Measurements from ENCODE around the gene GET3. TPM values are rescaled to one million over a fixed set of nuclear protein-coding genes. Genes with fewer than 3 reads are reported as not detected.

Gene GET3
- total and polyA plus RNA-seq, 2 of the 4 experiments (the other 2 are of a cell fraction): 129 to 152 TPM

GRCh38 chr19:12778017-12778904 is 41.0 kb downstream of the GET3 start (continued):
- TF ChIP-seq USF2 (IDR thresholded peaks at IDR 0.05; ENCODE audit: low read depth, low read length) (0 out of 2 replicates have a peak, but pooled peaks have one; percentile 7), BHLHE40 (IDR thresholded peaks at IDR 0.05; ENCODE audit: low read depth, low read length) (no peak), POLR2A (IDR thresholded peaks at IDR 0.05; ENCODE audit: low read depth, low read length) (peak; percentile 72)

- peak overlapping the region; percentile 84 for H3K4me2 ChIP-seq (ENCODE audit: low read depth, low read length)
- ATAC-seq (ENCODE audit: low read depth) (no peak), DNase-seq (no peak)
- dilution Hi-C loops (cut with HindIII; ENCODE audit: low sequenced_read_pairs, unreplicated experiment): no loop called here
- peak overlapping the region; percentile 98 for H2AK9ac ChIP-seq (replicated peaks; ENCODE audit: low read depth, low read length, poor library complexity)
- H3K9ac ChIP-seq (ENCODE audit: low read depth, low read length): peak overlapping the region; percentile 56
- peak overlapping the region; percentile 28; the same call in 1 of the 2 replicates for H2BK20ac ChIP-seq (ENCODE audit: low read depth, low read length)
- H3K27ac ChIP-seq (ENCODE audit: insufficient read depth, low read length): peak overlapping the region; percentile 82
- peak overlapping the region; percentile 88 for H4K5ac ChIP-seq (ENCODE audit: low read depth, low read length)
- H2BK15ac ChIP-seq (ENCODE audit: low read depth, low read length): peak overlapping the region; percentile 91; the same call in 2 of the 3 replicates
- H3K18ac ChIP-seq (ENCODE audit: low read depth, low read length): peak overlapping the region; percentile 87
- peak overlapping the region; percentile 98 for H4K91ac ChIP-seq (ENCODE audit: insufficient read depth, low read depth, low read length)
- H4K8ac ChIP-seq (ENCODE audit: low read depth in 2 of 2, low read length in 2 of 2): peak overlapping the region; percentile 98 to 99
- H2BK120ac ChIP-seq (ENCODE audit: low read depth, low read length): peak overlapping the region; percentile 95
- peak overlapping the region; percentile 88 for H2BK5ac ChIP-seq (ENCODE audit: low read depth, low read length, poor library complexity, severe bottlenecking)
- no TSS peak for BruUV-seq (replicated peaks)
- ChIA-PET POLR2A (ENCODE audit: unreplicated experiment) (interaction anchor here (2.5 kb wide), 2 partner anchors 13 to 14 kb away, joined by 9 to 11 read pairs; partner anchors contain the start of gene JUNB), CTCF (interaction anchor here (1.1 to 2.9 kb wide), 5 partner anchors 10 to 69 kb away, joined by 3 to 23 read pairs (median 10); no protein-coding TSS in a partner anchor)
- peaks cover 0 to 47% of the 10 kb centered on the region in 2 experiments; a peak in 3 of 4 replicates for H3K79me1 ChIP-seq (ENCODE audit: low read depth in 1 of 2, low read length in 2 of 2)
- no peaks in the 10 kb centered on the region for H3K36me3 ChIP-seq (ENCODE audit: control insufficient read depth, insufficient read depth, low read length)
- in situ Hi-C loops (cut with MboI; ENCODE audit: low sequenced_read_pairs): loop anchor here (25.0 kb wide), 1 partner anchor 1058 kb away; no protein-coding TSS in a partner anchor
- WGBS, 2 experiments (ENCODE audit: extremely low coverage in 2 of 2, insufficient read length in 1 of 2): no CpG with 5 or more reads among the region's 6 CpGs
- peak overlapping the region; percentile 96 for H3K14ac ChIP-seq (replicated peaks; ENCODE audit: low read depth, low read length)
- H3K4ac ChIP-seq (ENCODE audit: low read depth, low read length): peak overlapping the region; percentile 99
- peak overlapping the region; percentile 98 for H2AFZ ChIP-seq (replicated peaks; ENCODE audit: low read length, poor library complexity)
- intact Hi-C loops (cut with micrococcal nuclease): no loop called here
- peak overlapping the region; percentile 99 for H2AK5ac ChIP-seq (ENCODE audit: low read depth, low read length)
- no peak overlapping the region; the same call in 1 of the 2 replicates for H3K4me3 ChIP-seq (ENCODE audit: insufficient read depth, low read depth, low read length)
- no peaks in the 10 kb centered on the region for H3K27me3 ChIP-seq (ENCODE audit: control insufficient read depth, insufficient read depth, low read length)
- peaks cover 26% of the 10 kb centered on the region for H3K9me1 ChIP-seq (ENCODE audit: insufficient read depth, low read length)
- TF ChIP-seq CEBPB (IDR thresholded peaks at IDR 0.05; ENCODE audit: low read depth, low read length) (no peak), SMC3 (IDR thresholded peaks at IDR 0.05; ENCODE audit: low read depth, low read length) (no peak)
- peak overlapping the region; percentile 95; the same call in 1 of the 2 replicates for H3K23ac ChIP-seq (ENCODE audit: low read depth, low read length)
- peak overlapping the region; percentile 73 for H3K56ac ChIP-seq (ENCODE audit: extremely low read depth, insufficient read depth, low read length)
- H3K4me1 ChIP-seq (ENCODE audit: control insufficient read depth, insufficient read depth, low read length): peaks cover 33% of the 10 kb centered on the region
- peaks cover 3% of the 10 kb centered on the region; the same call in 1 of the 2 replicates for H4K20me1 ChIP-seq (ENCODE audit: insufficient read depth, low read length)
- no peaks in the 10 kb centered on the region for H3K9me3 ChIP-seq (ENCODE audit: control insufficient read depth, insufficient read depth, low read length)
These were observed 41.5 kb downstream of the GET3 start for GRCh38 chr19:12778905-12779161.
